Erythroblast (primary cell): ENCODE data around the gene ZBTB7B.

Source experiments
- GATA1 ChIP-seq: IDR thresholded peaks from 2 replicates; pipeline ENCODE4 v1.6.1; 2011; ENCODE audit warnings: low read depth, mild to moderate bottlenecking, control low read depth, low read length, moderate library complexity
- POLR2A ChIP-seq: IDR thresholded peaks from 2 replicates; pipeline ENCODE4 v1.6.1; 2011; ENCODE audit warnings: mild to moderate bottlenecking, low read length

- TF ChIP-seq POLR2A (no peak), GATA1 (no peak)
Measured at GRCh38 chr1:154975409-154976059, 27.1 kb upstream of the ZBTB7B start.
